COLO668 (cell line): Measurements from ENCODE around the gene FAM227A.

Experiments
- DNase-seq: peaks from one replicate; lab custom pipeline; 2025; ENCODE audit not compliant: unreplicated experiment; lab: John Stamatoyannopoulos, UW

The FAM227A gene

GRCh38 chr22:38554281-38554680 is 101.9 kb downstream of the FAM227A start:
- no peak for DNase-seq

DNA sequence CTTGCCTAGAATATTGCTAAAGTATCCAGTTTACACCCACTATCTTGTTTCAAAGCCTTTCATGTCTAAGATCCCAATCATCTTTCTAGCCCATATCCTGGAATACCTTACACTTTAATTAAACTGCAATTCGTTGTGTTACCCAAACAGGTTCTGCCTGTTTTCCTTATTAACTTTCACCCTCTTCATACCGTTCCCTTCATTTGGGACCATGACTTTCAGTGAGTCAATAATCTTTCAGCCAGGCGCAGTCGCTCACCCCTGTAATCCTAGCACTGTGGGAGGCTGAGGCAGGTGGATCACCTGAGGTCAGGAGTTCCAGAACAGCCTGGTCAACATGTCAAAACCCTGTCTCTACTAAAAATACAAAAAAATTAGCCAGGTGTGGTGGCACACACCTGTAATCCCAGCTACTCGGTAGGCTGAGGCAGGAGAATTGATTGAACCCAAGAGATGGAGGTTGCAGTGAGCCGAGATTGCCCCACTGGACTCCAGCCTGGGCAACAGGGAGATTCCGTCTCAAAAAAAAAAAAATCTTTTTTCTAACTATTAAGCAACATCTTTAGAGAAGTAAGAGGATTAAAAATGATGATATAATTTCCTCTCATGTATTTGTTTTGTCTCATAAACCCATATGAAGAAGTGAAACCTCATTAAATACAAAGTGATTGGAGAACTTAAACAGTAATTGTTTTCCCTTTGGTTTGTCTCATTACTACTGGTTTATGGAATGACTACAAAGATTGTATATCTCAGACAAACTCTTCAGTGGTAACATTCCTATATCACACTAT is 106.9 kb downstream of the FAM227A start:
- no peak for DNase-seq

DNA sequence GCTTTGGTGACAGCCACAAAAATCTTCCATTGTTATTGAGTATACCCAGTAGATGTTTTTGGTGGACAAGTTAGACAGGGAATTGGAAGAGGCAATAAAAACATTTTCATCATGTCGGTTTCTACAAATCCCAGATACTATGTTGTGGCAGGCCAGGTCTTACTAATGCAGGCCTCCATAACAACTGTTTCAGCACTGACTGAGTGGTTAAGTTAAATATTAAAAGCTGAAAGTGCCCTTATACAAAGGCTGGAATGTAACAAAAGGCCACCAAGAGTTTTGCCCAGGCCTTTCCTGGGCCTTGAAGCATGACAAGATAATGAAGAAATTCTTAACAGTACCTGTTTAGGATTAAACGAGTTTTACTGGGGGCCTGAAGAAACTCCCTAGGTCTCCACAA is 115.5 kb downstream of the FAM227A start:
- DNase-seq = no peak

DNA sequence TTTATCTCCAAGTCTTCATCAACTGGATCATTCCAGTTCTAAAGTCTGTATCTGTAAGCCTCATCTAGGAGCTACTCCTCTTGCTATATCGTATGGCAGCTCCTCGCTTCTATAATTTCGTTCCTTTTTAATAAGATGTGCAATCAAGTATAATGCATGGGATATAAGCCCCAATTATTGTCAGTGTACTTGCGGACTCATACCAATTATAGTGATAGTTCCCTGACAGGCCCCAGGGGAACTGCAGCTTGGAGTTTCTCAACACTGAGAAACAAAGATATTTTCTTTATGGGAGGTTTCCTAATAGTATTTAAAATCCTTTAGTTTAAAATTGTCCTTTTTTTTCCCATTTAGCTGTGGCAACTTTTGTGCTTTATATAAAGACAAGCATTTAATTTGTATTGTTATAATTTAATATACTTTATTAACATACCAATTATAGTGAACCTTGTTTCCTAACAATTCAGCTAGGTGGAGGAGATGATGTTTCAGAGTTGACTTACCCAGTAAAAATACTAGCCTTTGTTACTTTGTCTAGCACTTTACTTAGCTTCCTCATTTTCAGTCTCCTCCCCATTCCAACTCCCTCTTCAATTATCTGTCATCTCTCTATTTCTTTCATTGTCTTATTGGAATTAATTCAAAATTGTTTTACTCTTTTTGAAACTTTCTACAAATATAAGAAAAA is 124.8 kb downstream of the FAM227A start:
- DNase-seq = no peak
